ENCODE measurements around the gene CRACDL. TPM values are rescaled to one million over a fixed set of nuclear protein-coding genes. Genes with fewer than 3 reads are reported as not detected.

The CRACDL gene
- polyA plus RNA-seq, 1 of the 3 experiments (the other 2 are of a cell fraction): not detected

DNA sequence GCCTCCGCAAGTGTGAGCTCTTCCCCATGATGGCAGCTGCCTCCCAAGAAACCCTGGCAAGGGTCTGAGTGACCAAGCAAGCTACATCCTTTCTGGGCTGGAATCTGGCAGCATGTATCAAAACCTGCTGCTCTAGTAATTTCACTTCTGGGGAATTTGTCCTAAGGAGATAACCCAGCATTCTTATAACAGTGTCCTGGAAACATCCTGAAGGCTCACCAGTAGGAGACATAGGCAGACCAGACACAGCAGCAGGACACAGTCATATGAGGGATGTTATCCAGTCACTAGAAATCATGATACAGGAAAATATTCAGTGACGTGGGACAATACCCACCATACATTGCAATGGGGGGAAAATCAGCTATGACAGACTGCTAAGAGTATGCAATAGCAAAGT lies 64.5 kb downstream of the CRACDL start (continued):
- TF ChIP-seq, protein P1, sequence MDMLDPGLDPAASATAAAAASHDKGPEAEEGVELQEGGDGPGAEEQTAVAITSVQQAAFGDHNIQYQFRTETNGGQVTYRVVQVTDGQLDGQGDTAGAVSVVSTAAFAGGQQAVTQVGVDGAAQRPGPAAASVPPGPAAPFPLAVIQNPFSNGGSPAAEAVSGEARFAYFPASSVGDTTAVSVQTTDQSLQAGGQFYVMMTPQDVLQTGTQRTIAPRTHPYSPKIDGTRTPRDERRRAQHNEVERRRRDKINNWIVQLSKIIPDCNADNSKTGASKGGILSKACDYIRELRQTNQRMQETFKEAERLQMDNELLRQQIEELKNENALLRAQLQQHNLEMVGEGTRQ (IDR thresholded peaks at IDR 0.05; ENCODE audit: borderline replicate concordance, low read depth, low read length): no peak

DNA sequence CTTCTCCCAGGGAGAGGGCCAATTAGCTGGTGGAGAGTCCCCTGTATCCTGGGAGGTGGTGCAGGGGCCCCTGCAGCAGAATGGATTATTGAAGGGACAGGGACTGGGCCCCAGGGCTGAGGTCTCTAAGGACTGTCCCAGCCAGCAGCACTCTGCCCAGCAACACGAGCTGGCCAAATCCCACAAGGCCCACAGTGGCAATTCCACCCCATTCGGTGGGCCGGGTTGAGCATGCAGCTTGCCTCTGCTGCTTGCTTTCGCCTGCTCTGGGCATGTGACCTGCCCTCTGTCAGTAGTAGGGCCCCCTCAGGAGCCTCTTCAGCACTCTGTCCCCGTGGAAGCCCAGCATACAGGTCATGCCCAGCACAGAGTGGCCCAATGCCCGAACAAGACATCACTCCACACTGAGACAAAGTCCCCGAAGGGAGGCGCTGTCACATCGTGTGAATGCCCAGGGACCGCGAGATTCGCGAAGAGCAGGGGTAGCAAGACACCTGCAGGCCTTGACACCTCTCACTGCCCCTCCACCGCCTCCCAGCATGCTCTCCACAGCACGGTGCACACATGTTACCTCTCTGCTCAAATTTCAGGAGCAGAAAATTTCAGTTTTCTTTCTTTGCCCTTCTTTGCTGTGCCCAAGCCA lies 65.4 kb downstream of the CRACDL start:
- Histone ChIP-seq H4K20me1 (ENCODE audit: insufficient read depth) (no peaks in the 10 kb centered on the region), H3K4me2 (no peak overlapping the region), H3F3A (replicated peaks; ENCODE audit: insufficient read depth) (peaks cover 3% of the 10 kb centered on the region), H3K27me3 (ENCODE audit: insufficient read depth) (no peaks in the 10 kb centered on the region), H3K9me3 (no peaks in the 10 kb centered on the region), H3K79me2 (ENCODE audit: insufficient read depth) (no peaks in the 10 kb centered on the region), H3K36me3 (replicated peaks in 1 of 2; ENCODE audit: control insufficient read depth in 1 of 2, insufficient read depth in 2 of 2, low read length in 1 of 2) (no peaks in the 10 kb centered on the region), H3K9ac (no peak overlapping the region), H3K27ac (ENCODE audit: low read depth in 2 of 2, low read length in 1 of 2) (no peak overlapping the region), H3K4me1 (ENCODE audit: control insufficient read depth in 1 of 2, insufficient read depth in 2 of 2, low read depth in 1 of 2, low read length in 1 of 2) (peaks cover 0 to 6% of the 10 kb centered on the region in 2 experiments; a peak in 2 of 4 replicates), H3K4me3 (ENCODE audit: low read depth in 2 of 2, low read length in 1 of 2) (no peak overlapping the region), H2AFZ (ENCODE audit: low read depth) (no peak overlapping the region), H3K9me2 (no peaks in the 10 kb centered on the region)
- POLR2A ChIA-PET: no interaction called here
- 90% methylated on average over 11 of the region's 15 CpGs for WGBS (ENCODE audit: low lambda C conversion rate)
- CTCF ChIA-PET: no interaction called here
- no peak for TF ChIP-seq JUND (IDR thresholded peaks at IDR 0.05)
- no peak for TF ChIP-seq EP300 (IDR thresholded peaks at IDR 0.05; ENCODE audit: borderline replicate concordance in 1 of 2, low read depth in 1 of 2, low read length in 1 of 2)
- TF ChIP-seq YY1 (IDR thresholded peaks at IDR 0.05; ENCODE audit: low read depth): no peak
- no peak for TF ChIP-seq MEF2A (IDR thresholded peaks at IDR 0.05; ENCODE audit: borderline replicate concordance, low read depth)
- no peak for TF ChIP-seq EZH2phosphoT487 (IDR thresholded peaks at IDR 0.05; ENCODE audit: borderline replicate concordance, low read depth)
- TF ChIP-seq, protein P1 (IDR thresholded peaks at IDR 0.05; ENCODE audit: borderline replicate concordance, low read depth, low read length): no peak
- no peak for TF ChIP-seq CHD2 (IDR thresholded peaks at IDR 0.05; ENCODE audit: low read length, partially characterized antibody)
- TF ChIP-seq, protein P2, sequence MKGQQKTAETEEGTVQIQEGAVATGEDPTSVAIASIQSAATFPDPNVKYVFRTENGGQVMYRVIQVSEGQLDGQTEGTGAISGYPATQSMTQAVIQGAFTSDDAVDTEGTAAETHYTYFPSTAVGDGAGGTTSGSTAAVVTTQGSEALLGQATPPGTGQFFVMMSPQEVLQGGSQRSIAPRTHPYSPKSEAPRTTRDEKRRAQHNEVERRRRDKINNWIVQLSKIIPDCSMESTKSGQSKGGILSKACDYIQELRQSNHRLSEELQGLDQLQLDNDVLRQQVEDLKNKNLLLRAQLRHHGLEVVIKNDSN (IDR thresholded peaks at IDR 0.05; ENCODE audit: borderline replicate concordance, low read depth): no peak
- DNase-seq: no peak

DNA sequence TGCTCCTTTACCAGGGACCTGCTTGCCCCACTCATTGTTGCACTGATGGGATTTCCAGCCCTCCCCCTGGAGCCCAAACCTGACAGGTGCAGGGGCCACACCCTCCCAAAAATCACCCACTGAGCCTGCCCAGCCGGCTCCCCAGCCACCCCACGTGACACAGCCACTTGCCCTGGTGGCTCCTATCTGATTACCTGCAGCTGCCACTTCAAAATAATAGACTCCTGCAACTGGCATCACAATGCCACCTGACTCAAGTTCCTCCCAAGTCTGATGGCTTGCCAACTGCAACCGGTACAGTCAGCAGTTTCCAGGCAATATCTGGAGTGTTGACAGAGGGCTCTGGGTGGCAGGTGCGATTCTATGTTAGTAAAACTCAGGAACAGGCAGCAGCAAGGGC lies 66.2 kb downstream of the CRACDL start:
- Histone ChIP-seq H4K20me1 (ENCODE audit: insufficient read depth) (no peaks in the 10 kb centered on the region), H3K27me3 (ENCODE audit: insufficient read depth) (no peaks in the 10 kb centered on the region), H3K4me1 (ENCODE audit: control insufficient read depth in 1 of 2, insufficient read depth in 2 of 2, low read depth in 1 of 2, low read length in 1 of 2) (no peaks in the 10 kb centered on the region; a peak in 2 of 4 replicates), H3K79me2 (ENCODE audit: insufficient read depth) (no peaks in the 10 kb centered on the region), H3K9me3 (no peaks in the 10 kb centered on the region), H3K4me3 (ENCODE audit: low read depth in 2 of 2, low read length in 1 of 2) (no peak overlapping the region), H3K27ac (ENCODE audit: low read depth in 2 of 2, low read length in 1 of 2) (no peak overlapping the region), H3K36me3 (replicated peaks in 1 of 2; ENCODE audit: control insufficient read depth in 1 of 2, insufficient read depth in 2 of 2, low read length in 1 of 2) (no peaks in the 10 kb centered on the region), H2AFZ (ENCODE audit: low read depth) (no peak overlapping the region), H3K4me2 (no peak overlapping the region), H3K9ac (no peak overlapping the region), H3F3A (replicated peaks; ENCODE audit: insufficient read depth) (peaks cover 3% of the 10 kb centered on the region), H3K9me2 (no peaks in the 10 kb centered on the region)
- POLR2A ChIA-PET: no interaction called here
- WGBS (ENCODE audit: low lambda C conversion rate): 90% methylated on average over 4 of the region's 4 CpGs
- CTCF ChIA-PET: no interaction called here
- TF ChIP-seq ELF1 (IDR thresholded peaks at IDR 0.05) (no peak), MXI1 (IDR thresholded peaks at IDR 0.05; ENCODE audit: low read depth, low read length) (no peak), RXRA (IDR thresholded peaks at IDR 0.05; ENCODE audit: borderline replicate concordance, low read depth) (no peak), FOSL2 (IDR thresholded peaks at IDR 0.05; ENCODE audit: borderline replicate concordance, low read depth) (no peak)
- TF ChIP-seq, protein P3, sequence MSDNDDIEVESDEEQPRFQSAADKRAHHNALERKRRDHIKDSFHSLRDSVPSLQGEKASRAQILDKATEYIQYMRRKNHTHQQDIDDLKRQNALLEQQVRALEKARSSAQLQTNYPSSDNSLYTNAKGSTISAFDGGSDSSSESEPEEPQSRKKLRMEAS (IDR thresholded peaks at IDR 0.05; ENCODE audit: low read depth): no peak
- TF ChIP-seq, protein P4, sequence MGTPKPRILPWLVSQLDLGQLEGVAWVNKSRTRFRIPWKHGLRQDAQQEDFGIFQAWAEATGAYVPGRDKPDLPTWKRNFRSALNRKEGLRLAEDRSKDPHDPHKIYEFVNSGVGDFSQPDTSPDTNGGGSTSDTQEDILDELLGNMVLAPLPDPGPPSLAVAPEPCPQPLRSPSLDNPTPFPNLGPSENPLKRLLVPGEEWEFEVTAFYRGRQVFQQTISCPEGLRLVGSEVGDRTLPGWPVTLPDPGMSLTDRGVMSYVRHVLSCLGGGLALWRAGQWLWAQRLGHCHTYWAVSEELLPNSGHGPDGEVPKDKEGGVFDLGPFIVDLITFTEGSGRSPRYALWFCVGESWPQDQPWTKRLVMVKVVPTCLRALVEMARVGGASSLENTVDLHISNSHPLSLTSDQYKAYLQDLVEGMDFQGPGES (IDR thresholded peaks at IDR 0.05; ENCODE audit: low read depth, low read length): no peak
- TF ChIP-seq, protein P5, sequence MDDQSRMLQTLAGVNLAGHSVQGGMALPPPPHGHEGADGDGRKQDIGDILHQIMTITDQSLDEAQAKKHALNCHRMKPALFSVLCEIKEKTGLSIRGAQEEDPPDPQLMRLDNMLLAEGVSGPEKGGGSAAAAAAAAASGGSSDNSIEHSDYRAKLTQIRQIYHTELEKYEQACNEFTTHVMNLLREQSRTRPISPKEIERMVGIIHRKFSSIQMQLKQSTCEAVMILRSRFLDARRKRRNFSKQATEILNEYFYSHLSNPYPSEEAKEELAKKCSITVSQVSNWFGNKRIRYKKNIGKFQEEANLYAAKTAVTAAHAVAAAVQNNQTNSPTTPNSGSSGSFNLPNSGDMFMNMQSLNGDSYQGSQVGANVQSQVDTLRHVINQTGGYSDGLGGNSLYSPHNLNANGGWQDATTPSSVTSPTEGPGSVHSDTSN (IDR thresholded peaks at IDR 0.05): no peak
- DNase-seq: no peak

Measured in SK-N-SH (cell line).